HepG2 (cell line): Measurements from ENCODE around the gene TP53TG5. TPM values are rescaled to one million over a fixed set of nuclear protein-coding genes. Genes with fewer than 3 reads are reported as not detected.
A peak's percentile ranks its signal among the peaks of the same experiment; 100 is the strongest.

Source experiments
- ATAC-seq: fragments of 200-7000 bp; cut with Tn5 transposase; 3 replicates; pipeline ENCODE4 v1.9.1; 2020; ENCODE audit warnings: mild to moderate bottlenecking, moderate library complexity
- BruUV-seq: library from RNA; stranded (reverse); fragments of 400-500 nt; replicated peaks from 2 replicates; lab custom pipeline; 2021; lab: Mats Ljungman, UMichigan
- CTCF ChIA-PET: fragments of 300-600 bp; formaldehyde crosslinking; extraction: SDS; loops from one replicate; lab custom pipeline; 2021; ENCODE audit warnings: low total read pairs, inconsistent platforms, low intra/inter-chr PET ratio; lab: Yijun Ruan, JAX
- POLR2A ChIA-PET: fragments of 350-600 bp; sonication (Branson Sonifier 250); formaldehyde crosslinking; loops from one replicate; lab custom pipeline; 2020; ENCODE audit warnings: antibody characterized with exemption, inconsistent platforms; lab: Yijun Ruan, JAX
- DNase-seq: peaks from one replicate; pipeline ENCODE4 v3.0.0-alpha.2; 2015; ENCODE audit warnings: low spot score
- FAIRE-seq: peaks from 3 replicates; lab custom pipeline; 2011; peaks lifted over from hg19 to GRCh38; lab: Jason Lieb, UNC
- H2AFZ ChIP-seq: one replicate; pipeline ENCODE4 v1.6.1; 2011; ENCODE audit warnings: low read length, inconsistent platforms
- H3K27ac ChIP-seq: fragments of 300-600 bp; 3 replicates; pipeline ENCODE4 v1.8.0; 2011; ENCODE audit warnings: mixed run types, mild to moderate bottlenecking, mixed read lengths, low read length, inconsistent platforms; ENCODE audit not compliant: insufficient read depth; ENCODE audit errors: extremely low read length
- H3K27me3 ChIP-seq, 2 experiments: fragments of 200-600 bp in 1 of 2; 2 replicates in 1 of 2; 3 replicates in 1 of 2; pipeline versions ENCODE4 v1.6.0 to v1.8.0; 2011; ENCODE audit warnings: low read length in 2 of 2, mild to moderate bottlenecking in 2 of 2, moderate library complexity in 2 of 2, inconsistent platforms in 1 of 2; ENCODE audit not compliant: insufficient read depth in 2 of 2, control insufficient read depth in 1 of 2
- H3K36me3 ChIP-seq, 2 experiments: fragments of 200-600 bp in 1 of 2; replicated peaks in 1 of 2; 2 replicates in 1 of 2; 3 replicates in 1 of 2; pipeline versions ENCODE4 v1.5.1 to v1.8.0; 2011; ENCODE audit warnings: low read length in 2 of 2, inconsistent platforms in 1 of 2; ENCODE audit not compliant: insufficient read depth in 2 of 2, control insufficient read depth in 1 of 2
- H3K4me1 ChIP-seq: 2 replicates; pipeline ENCODE4 v1.5.1; 2012; ENCODE audit warnings: low read length, inconsistent platforms; ENCODE audit not compliant: insufficient read depth
- H3K4me2 ChIP-seq: 2 replicates; pipeline ENCODE4 v1.6.0; 2011; ENCODE audit warnings: low read depth, low read length, inconsistent platforms
- H3K4me3 ChIP-seq, 3 experiments: fragments of 200-600 bp in 1 of 3; sonication (generic), shearing (Covaris generic) in 1 of 3; replicated peaks in 1 of 3; 2 replicates each; pipeline ENCODE4 v1.5.1; 2011 to 2016; ENCODE audit warnings: low read length in 3 of 3, inconsistent platforms in 2 of 3, low read depth in 2 of 3, mild to moderate bottlenecking in 2 of 3, control low read depth in 1 of 3, mixed read lengths in 1 of 3; ENCODE audit not compliant: insufficient read depth in 1 of 3
- H3K79me2 ChIP-seq: one replicate; pipeline ENCODE4 v1.6.1; 2011; ENCODE audit warnings: low read length, inconsistent platforms; ENCODE audit not compliant: insufficient read depth
- H3K9ac ChIP-seq: 2 replicates; pipeline ENCODE4 v1.6.0; 2011; ENCODE audit warnings: mild to moderate bottlenecking, low read depth, low read length, inconsistent platforms; ENCODE audit not compliant: insufficient read depth
- H3K9me3 ChIP-seq: 2 replicates; pipeline ENCODE4 v1.5.1; 2012; ENCODE audit warnings: mild to moderate bottlenecking, low read length
- H4K20me1 ChIP-seq: 2 replicates; pipeline ENCODE4 v1.6.0; 2011; ENCODE audit warnings: inconsistent platforms, mild to moderate bottlenecking, low read length, moderate library complexity; ENCODE audit not compliant: insufficient read depth
- ADNP ChIP-seq: sonication (generic); formaldehyde crosslinking; IDR thresholded peaks from 2 replicates; pipeline ENCODE4 v1.4.0; 2020; ENCODE audit warnings: missing genetic modification reagents
- AHR ChIP-seq: IDR thresholded peaks from 2 replicates; pipeline ENCODE4 v1.6.1; 2018; ENCODE audit warnings: missing genetic modification reagents, missing compliant biosample characterization
- CBX1 ChIP-seq: IDR thresholded peaks from one replicate; pipeline ENCODE4 v1.6.1; 2016; ENCODE audit warnings: antibody characterized with exemption, low read depth
- CENPT ChIP-seq: sonication (generic); formaldehyde crosslinking; IDR thresholded peaks from 2 replicates; pipeline ENCODE4 v1.8.0; 2022; ENCODE audit warnings: low read depth, mild to moderate bottlenecking, moderate library complexity, missing genetic modification reagents
- EHMT2 ChIP-seq: fragments of 200-600 bp; sonication (generic); IDR thresholded peaks from 2 replicates; pipeline ENCODE4 v1.7.0; 2017; ENCODE audit warnings: antibody characterized with exemption, low read depth, low read length, borderline replicate concordance
- HOXD1 ChIP-seq: sonication (generic); formaldehyde crosslinking; IDR thresholded peaks from 2 replicates; pipeline ENCODE4 v1.5.0; 2020; ENCODE audit warnings: missing genetic modification reagents
- KDM2A ChIP-seq: sonication (generic); formaldehyde crosslinking; IDR thresholded peaks from 2 replicates; pipeline ENCODE4 v1.4.0; 2020; ENCODE audit warnings: low read depth, missing genetic modification reagents, borderline replicate concordance
- MXI1 ChIP-seq: IDR thresholded peaks from 3 replicates; pipeline ENCODE4 v1.6.1; 2012; ENCODE audit warnings: low read depth, low read length, inconsistent platforms, borderline replicate concordance
- NAIF1 ChIP-seq: sonication (generic); formaldehyde crosslinking; IDR thresholded peaks from 2 replicates; pipeline ENCODE4 v1.5.0; 2020; ENCODE audit warnings: mild to moderate bottlenecking, missing genetic modification reagents, borderline replicate concordance
- POGZ ChIP-seq: sonication (generic); formaldehyde crosslinking; IDR thresholded peaks from 2 replicates; pipeline ENCODE4 v1.4.0; 2020; ENCODE audit warnings: mild to moderate bottlenecking, missing genetic modification reagents
- SCMH1 ChIP-seq: sonication (generic); formaldehyde crosslinking; IDR thresholded peaks from 2 replicates; pipeline ENCODE4 v1.9.0; 2021; ENCODE audit warnings: missing genetic modification reagents, mild to moderate bottlenecking, borderline replicate concordance
- SMAD9 ChIP-seq: sonication (generic); formaldehyde crosslinking; IDR thresholded peaks from 2 replicates; pipeline ENCODE4 v1.5.1; 2020; ENCODE audit warnings: mild to moderate bottlenecking, missing genetic modification reagents
- SMYD3 ChIP-seq: sonication (generic); formaldehyde crosslinking; IDR thresholded peaks from 2 replicates; pipeline ENCODE4 v1.8.1; 2023; ENCODE audit warnings: mild to moderate bottlenecking, missing genetic modification reagents
- YY1 ChIP-seq: IDR thresholded peaks from 2 replicates; pipeline ENCODE4 v1.6.1; 2011; ENCODE audit warnings: low read length, low read depth, moderate library complexity, mild to moderate bottlenecking; ENCODE audit not compliant: insufficient read depth, insufficient replicate concordance
- ZFY ChIP-seq: sonication (generic); formaldehyde crosslinking; IDR thresholded peaks from 2 replicates; pipeline ENCODE4 v1.4.0; 2020; ENCODE audit warnings: missing genetic modification reagents
- ZNF124 ChIP-seq: sonication (generic); formaldehyde crosslinking; IDR thresholded peaks from 2 replicates; pipeline ENCODE4 v1.4.0; 2020; ENCODE audit warnings: missing genetic modification reagents
- ZNF251 ChIP-seq: sonication (generic); formaldehyde crosslinking; IDR thresholded peaks from 2 replicates; pipeline ENCODE4 v1.9.0; 2021; ENCODE audit warnings: mild to moderate bottlenecking, missing genetic modification reagents
- ZNF430 ChIP-seq: sonication (generic); formaldehyde crosslinking; IDR thresholded peaks from 2 replicates; pipeline ENCODE4 v1.9.0; 2021; ENCODE audit warnings: mild to moderate bottlenecking, missing genetic modification reagents
- ZNF446 ChIP-seq: sonication (generic); formaldehyde crosslinking; IDR thresholded peaks from 2 replicates; pipeline ENCODE4 v1.5.0; 2020; ENCODE audit warnings: mild to moderate bottlenecking, missing genetic modification reagents
- ZNF777 ChIP-seq: sonication (generic); formaldehyde crosslinking; IDR thresholded peaks from 2 replicates; pipeline ENCODE4 v1.4.0; 2020; ENCODE audit warnings: missing genetic modification reagents
- ZSCAN12 ChIP-seq: sonication (generic); formaldehyde crosslinking; IDR thresholded peaks from 2 replicates; pipeline ENCODE4 v1.9.0; 2021; ENCODE audit warnings: mild to moderate bottlenecking, missing genetic modification reagents
- WGBS: methylation state at CpG from one replicate; pipeline ENCODE4 v1.1.6; 2017; ENCODE audit warnings: low lambda C conversion rate; 5-methylcytosine and 5-hydroxymethylcytosine counted together
- in situ Hi-C: cut with HindIII; loops from 2 replicates; pipeline ENCODE4 v1.10.0; 2017; ENCODE audit warnings: low pct_unique_long_range_greater_than_20kb; ENCODE audit not compliant: extremely low pct_ligation_motif_present
- intact Hi-C: fragments of 100-400 bp; cut with micrococcal nuclease; formaldehyde crosslinking; loops from one replicate; pipeline ENCODE4 v1.10.0; 2022; ENCODE audit not compliant: unreplicated experiment
- polyA plus RNA-seq, 8 experiments: library from polyadenylated mRNA; depleted of rRNA in 3 of 8; stranded (reverse) in 7 of 8; unstranded in 1 of 8; fragments of >200 nt; fragmentation: Illumina TruSeq in 4 of 8; extraction: Trizol in 4 of 8; gene quantifications; 2 replicates each; pipeline versions ENCODE4 v1.2.1 to v1.2.3, GENCODE V29; 2011 to 2016; ENCODE audit warnings: low read depth in 4 of 8, missing spikeins in 1 of 8, mixed read lengths in 1 of 8; ENCODE audit not compliant: insufficient read depth in 1 of 8
- total RNA-seq, 5 experiments: library from RNA; depleted of rRNA; stranded (reverse); fragments of >200 nt; fragmentation: Illumina TruSeq; extraction: Trizol; gene quantifications; 2 replicates each; pipeline ENCODE4 v1.2.3, GENCODE V29; 2016; ENCODE audit warnings: low read depth in 1 of 5
- TF ChIP-seq, protein P1 (sequence below): sonication (generic); formaldehyde crosslinking; IDR thresholded peaks from 2 replicates; pipeline ENCODE4 v1.4.0; 2020; ENCODE audit warnings: missing genetic modification reagents, mild to moderate bottlenecking, borderline replicate concordance

Gene TP53TG5
- total and polyA plus RNA-seq, 2 of the 13 experiments (the other 11 are each of a cell fraction or from before 2014, with no cell fraction given): 0.11 TPM; not detected in 1

DNA sequence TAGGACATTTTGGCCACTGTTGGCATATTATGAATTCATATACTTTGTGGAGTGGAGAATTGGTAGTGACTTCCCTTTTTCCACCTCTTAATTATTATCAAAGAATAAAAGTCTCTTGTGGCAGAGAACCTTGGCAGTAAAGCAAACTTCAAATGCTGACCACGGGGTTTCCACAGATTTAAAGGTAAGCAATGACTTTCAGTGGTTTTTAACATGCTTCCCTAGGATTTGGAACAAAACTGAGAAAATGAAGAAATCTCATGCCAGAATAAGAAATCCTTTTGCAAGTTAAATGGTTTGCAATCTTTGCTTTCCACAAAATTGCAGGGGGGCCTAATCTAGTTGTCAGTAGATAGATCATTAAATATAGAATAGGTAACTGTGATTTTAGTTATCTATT is 27.9 kb downstream of the TP53TG5 start (continued):
- TF ChIP-seq, protein P1, sequence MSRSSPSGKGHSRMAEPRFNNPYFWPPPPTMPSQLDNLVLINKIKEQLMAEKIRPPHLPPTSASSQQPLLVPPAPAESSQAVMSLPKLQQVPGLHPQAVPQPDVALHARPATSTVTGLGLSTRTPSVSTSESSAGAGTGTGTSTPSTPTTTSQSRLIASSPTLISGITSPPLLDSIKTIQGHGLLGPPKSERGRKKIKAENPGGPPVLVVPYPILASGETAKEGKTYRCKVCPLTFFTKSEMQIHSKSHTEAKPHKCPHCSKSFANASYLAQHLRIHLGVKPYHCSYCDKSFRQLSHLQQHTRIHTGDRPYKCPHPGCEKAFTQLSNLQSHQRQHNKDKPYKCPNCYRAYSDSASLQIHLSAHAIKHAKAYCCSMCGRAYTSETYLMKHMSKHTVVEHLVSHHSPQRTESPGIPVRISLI (CRISPR knock-in tag): no peak
- TF ChIP-seq ZSCAN12 (CRISPR knock-in tag): no peak

DNA sequence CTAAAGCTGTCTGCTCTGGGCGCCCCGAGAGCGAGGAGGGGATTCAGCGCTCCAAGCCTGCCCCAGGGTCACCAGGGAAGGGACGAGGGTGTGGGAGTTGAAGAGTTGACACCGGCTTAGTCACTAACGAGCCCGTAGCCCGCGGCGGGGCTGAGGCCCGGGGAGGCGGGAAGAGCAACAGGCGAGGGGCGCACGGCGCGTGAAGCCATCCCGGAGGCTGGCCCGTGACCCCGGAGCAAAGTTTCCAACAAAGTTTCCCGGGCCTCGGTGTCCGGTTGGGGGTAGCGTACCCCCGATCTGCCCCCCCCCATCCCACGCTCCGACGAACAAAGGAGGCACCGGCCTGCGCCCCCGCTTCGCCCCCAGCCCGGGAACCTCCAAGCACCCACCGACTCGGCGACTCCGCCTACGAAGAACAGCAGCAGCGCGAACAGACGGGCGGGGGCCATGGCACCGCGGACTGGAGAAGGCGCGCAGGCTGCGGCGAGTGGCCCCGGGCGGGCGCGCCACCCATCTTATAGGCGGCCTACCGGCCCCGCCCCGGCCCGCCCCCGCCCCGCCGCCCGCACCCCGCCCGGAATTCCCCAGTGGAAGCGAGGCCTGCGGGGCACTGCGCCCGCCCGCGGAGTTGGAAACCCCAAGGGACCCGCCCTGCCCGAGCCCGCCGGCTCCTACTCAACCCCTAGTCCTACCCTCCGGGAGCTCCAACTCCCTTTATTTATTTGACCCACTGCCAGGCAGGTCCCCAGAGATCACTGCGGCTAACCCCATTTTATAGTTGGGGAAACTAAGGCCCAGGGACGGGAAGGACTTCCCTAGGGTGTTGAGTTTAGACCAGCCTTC is 30.0 kb downstream of the TP53TG5 start, which contains the start of gene SDC4:
Gene SDC4 (minus strand): TSS at position 489 of the 843 bp plus-strand sequence. CDS start 40 bp downstream, at position 449.
- CTCF ChIA-PET: no interaction called here
- 2% methylated on average over 40 of the region's 77 CpGs for WGBS
- H3K4me1 ChIP-seq: peaks cover 69% of the 10 kb centered on the region
- TF ChIP-seq POGZ (CRISPR knock-in tag) (peak; percentile 70; the same call in 1 of the 2 replicates), SCMH1 (CRISPR knock-in tag) (no peak), ZNF446 (CRISPR knock-in tag) (peak; percentile 94), EHMT2 (no peak), ZNF124 (CRISPR knock-in tag) (peak; percentile 65; the same call in 1 of the 2 replicates), AHR (CRISPR knock-in tag) (peak; percentile 88), NAIF1 (CRISPR knock-in tag) (peak; percentile 48; the same call in 1 of the 2 replicates), CBX1 (peak; percentile 83), MXI1 (peak; percentile 60; the same call in 1 of the 3 replicates), CENPT (CRISPR knock-in tag) (no peak; the same call in 1 of the 2 replicates), ZFY (CRISPR knock-in tag) (peak; percentile 77), ZNF251 (peak; percentile 44; the same call in 1 of the 2 replicates), KDM2A (CRISPR knock-in tag) (peak; percentile 83; the same call in 1 of the 2 replicates), ADNP (no peak), ZNF777 (CRISPR knock-in tag) (peak; percentile 30; the same call in 1 of the 2 replicates), SMYD3 (no peak), HOXD1 (peak; percentile 92), YY1 (peak; percentile 81), ZNF430 (CRISPR knock-in tag) (peak; percentile 95), SMAD9 (CRISPR knock-in tag) (0 out of 2 replicates have a peak, but pooled peaks have one; percentile 15)

More for the DNA sequence above, 30.0 kb downstream of the TP53TG5 start, which contains the start of gene SDC4:
- H3K79me2 ChIP-seq: peaks cover 28% of the 10 kb centered on the region
- H4K20me1 ChIP-seq: peaks cover 8% of the 10 kb centered on the region; the same call in 1 of the 2 replicates
- POLR2A ChIA-PET: interaction anchor here (1.1 to 29.5 kb wide), 7 partner anchors 5 to 463 kb away, joined by 3 to 1422 read pairs (median 14); partner anchors contain the start of genes PIGT, SDC4, SYS1 and YWHAB
- H3K9ac ChIP-seq: peak within 1 kb of the TSS; percentile 76
- FAIRE-seq (no peak), ATAC-seq (peak; percentile 55), DNase-seq (no peak)
- H3K9me3 ChIP-seq: no peaks in the 10 kb centered on the region
- intact Hi-C loops (no loop called here), in situ Hi-C loops (no loop called here)
- H2AFZ ChIP-seq: no peak within 1 kb of the TSS
- H3K4me2 ChIP-seq: peak within 1 kb of the TSS; percentile 99
- H3K27ac ChIP-seq: peak within 1 kb of the TSS; percentile 53
- no TSS peak for BruUV-seq
- H3K27me3 ChIP-seq: peaks cover 1 to 11% of the 10 kb centered on the region in 2 experiments; a peak in 2 of 5 replicates
- H3K36me3 ChIP-seq: no peaks in the 10 kb centered on the region
- peak within 1 kb of the TSS; percentile 79 to 87 (median 87) for H3K4me3 ChIP-seq
